ENCODE data around the gene SEMA4D. TPM values are rescaled to one million over a fixed set of nuclear protein-coding genes. Genes with fewer than 3 reads are reported as not detected.
A peak's percentile ranks its signal among the peaks of the same experiment; 100 is the strongest.

Gene SEMA4D
- total and polyA plus RNA-seq, 2 donors from 2014 or later, result 18.9 to 147 TPM

DNA sequence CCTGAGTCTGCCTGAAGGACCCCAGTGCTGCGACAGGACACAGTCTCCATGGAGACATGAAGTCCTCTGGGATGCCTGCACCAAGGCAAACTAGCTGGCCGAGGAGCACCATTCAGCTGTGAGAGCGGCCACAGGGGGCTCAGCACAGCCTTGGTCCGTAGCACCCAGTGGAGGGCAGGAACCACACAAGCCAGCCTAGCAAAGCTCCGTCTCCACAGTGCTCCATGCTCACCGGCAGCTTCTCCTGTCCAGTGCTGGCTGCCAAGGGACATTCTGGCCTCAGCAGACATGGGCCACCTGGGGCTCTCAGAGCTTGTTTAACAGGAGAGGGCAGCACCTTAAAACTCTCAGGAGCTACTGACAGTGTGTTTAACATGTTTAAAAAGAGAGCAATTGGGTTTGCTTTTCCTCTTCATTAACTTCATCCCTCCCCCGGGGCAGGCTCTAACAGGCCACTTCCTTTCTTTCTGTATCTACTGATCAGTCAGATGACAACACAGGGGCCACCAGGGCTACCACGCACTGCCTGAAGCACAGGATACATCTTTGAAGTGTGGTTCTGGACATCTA is 122.6 kb downstream of the SEMA4D start:
- Histone ChIP-seq H3K27ac (ENCODE audit: low read depth in 2 of 2, low read length in 2 of 2) (no peak overlapping the region), H3K9ac (ENCODE audit: low read length in 3 of 3) (no peak overlapping the region), H3K27me3 (ENCODE audit: control insufficient read depth, insufficient read depth, low read length) (no peaks in the 10 kb centered on the region), H3K36me3 (ENCODE audit: control insufficient read depth in 2 of 3, insufficient read depth in 3 of 3, low read length in 3 of 3) (peaks cover 0 to 20% (median 9%) of the 10 kb centered on the region in 3 donors), H3K9me3 (ENCODE audit: control insufficient read depth in 2 of 3, insufficient read depth in 1 of 3, low read length in 3 of 3) (no peaks in the 10 kb centered on the region), H3K4me1 (ENCODE audit: control insufficient read depth in 2 of 3, insufficient read depth in 2 of 3, low read depth in 1 of 3, low read length in 3 of 3) (peaks cover 0 to 4% (median under 1%) of the 10 kb centered on the region in 3 donors), H3K4me3 (ENCODE audit: low read length in 3 of 3) (no peak overlapping the region)
- DNase-seq (peak in 4 of 5 donors; percentile 51 to 83 (median 70)), FAIRE-seq (no peak)
- intact Hi-C loops (cut with DNase I), result no loop called here
- TF ChIP-seq, protein P1, sequence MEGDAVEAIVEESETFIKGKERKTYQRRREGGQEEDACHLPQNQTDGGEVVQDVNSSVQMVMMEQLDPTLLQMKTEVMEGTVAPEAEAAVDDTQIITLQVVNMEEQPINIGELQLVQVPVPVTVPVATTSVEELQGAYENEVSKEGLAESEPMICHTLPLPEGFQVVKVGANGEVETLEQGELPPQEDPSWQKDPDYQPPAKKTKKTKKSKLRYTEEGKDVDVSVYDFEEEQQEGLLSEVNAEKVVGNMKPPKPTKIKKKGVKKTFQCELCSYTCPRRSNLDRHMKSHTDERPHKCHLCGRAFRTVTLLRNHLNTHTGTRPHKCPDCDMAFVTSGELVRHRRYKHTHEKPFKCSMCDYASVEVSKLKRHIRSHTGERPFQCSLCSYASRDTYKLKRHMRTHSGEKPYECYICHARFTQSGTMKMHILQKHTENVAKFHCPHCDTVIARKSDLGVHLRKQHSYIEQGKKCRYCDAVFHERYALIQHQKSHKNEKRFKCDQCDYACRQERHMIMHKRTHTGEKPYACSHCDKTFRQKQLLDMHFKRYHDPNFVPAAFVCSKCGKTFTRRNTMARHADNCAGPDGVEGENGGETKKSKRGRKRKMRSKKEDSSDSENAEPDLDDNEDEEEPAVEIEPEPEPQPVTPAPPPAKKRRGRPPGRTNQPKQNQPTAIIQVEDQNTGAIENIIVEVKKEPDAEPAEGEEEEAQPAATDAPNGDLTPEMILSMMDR (IDR thresholded peaks at IDR 0.05; ENCODE audit: borderline replicate concordance, extremely low read depth, insufficient read depth), result no peak

DNA sequence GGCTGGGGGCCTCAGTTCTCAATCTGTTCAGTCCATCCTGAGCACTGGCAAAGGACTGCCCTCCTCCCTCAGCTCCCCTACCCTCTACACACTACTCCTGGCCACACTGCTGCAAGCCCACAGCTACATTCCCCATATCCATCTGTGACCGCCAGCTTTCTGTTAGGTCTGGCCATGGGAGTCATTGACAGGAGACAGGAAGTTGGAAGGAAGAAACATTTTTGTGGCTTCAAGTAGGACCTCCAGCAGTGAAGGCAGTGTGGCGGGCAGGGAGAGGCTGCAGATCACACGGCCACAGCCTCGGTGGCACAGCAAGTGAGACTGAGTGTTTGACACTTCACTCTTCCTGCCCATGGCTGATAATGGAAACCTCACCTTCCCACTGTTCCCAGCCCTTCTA is 123.7 kb downstream of the SEMA4D start:
- intact Hi-C loops (cut with DNase I), result no loop called here
- Histone ChIP-seq H3K9ac (ENCODE audit: low read length in 3 of 3) (no peak overlapping the region), H3K4me3 (ENCODE audit: low read length in 3 of 3) (no peak overlapping the region), H3K27me3 (ENCODE audit: control insufficient read depth, insufficient read depth, low read length) (no peaks in the 10 kb centered on the region), H3K9me3 (ENCODE audit: control insufficient read depth in 2 of 3, insufficient read depth in 1 of 3, low read length in 3 of 3) (no peaks in the 10 kb centered on the region), H3K4me1 (ENCODE audit: control insufficient read depth in 2 of 3, insufficient read depth in 2 of 3, low read depth in 1 of 3, low read length in 3 of 3) (peaks cover 0 to 4% (median 0%) of the 10 kb centered on the region in 3 donors), H3K36me3 (ENCODE audit: control insufficient read depth in 2 of 3, insufficient read depth in 3 of 3, low read length in 3 of 3) (peaks cover 0 to 14% (median 7%) of the 10 kb centered on the region in 3 donors), H3K27ac (ENCODE audit: low read depth in 2 of 2, low read length in 2 of 2) (no peak overlapping the region)
- FAIRE-seq (no peak), DNase-seq (no peak)
- TF ChIP-seq, protein P1 (IDR thresholded peaks at IDR 0.05; ENCODE audit: borderline replicate concordance, extremely low read depth, insufficient read depth), result no peak

DNA sequence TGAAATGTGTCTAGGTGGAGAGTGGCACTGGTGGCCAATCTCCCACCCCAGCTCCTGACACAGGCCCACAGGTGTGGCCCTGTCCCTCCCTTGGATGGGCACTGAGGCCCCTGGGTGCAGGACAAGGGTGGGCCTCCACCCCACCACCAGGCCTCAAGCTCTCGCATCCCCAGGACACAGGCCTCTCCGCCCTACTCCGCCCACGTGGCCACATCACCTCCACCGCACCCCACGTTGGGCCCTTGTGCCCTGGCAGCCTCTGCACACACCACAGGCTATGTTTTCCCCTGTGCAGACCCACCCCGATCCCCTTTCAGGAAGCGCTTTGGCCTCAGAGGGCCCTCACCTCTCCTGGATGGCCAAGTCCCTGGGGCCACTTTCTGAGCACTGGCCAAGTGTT is 124.9 kb downstream of the SEMA4D start:
- H3K27ac ChIP-seq (ENCODE audit: low read depth in 2 of 2, low read length in 2 of 2), result no peak overlapping the region
- H3K9me3 ChIP-seq (ENCODE audit: control insufficient read depth in 2 of 3, insufficient read depth in 1 of 3, low read length in 3 of 3), result no peaks in the 10 kb centered on the region
- H3K9ac ChIP-seq (ENCODE audit: low read length in 3 of 3), result no peak overlapping the region
- peaks cover 0 to 9% (median 2%) of the 10 kb centered on the region in 3 donors for H3K36me3 ChIP-seq (ENCODE audit: control insufficient read depth in 2 of 3, insufficient read depth in 3 of 3, low read length in 3 of 3)
- intact Hi-C loops (cut with DNase I), result no loop called here
- H3K4me1 ChIP-seq (ENCODE audit: control insufficient read depth in 2 of 3, insufficient read depth in 2 of 3, low read depth in 1 of 3, low read length in 3 of 3), result peaks cover 0 to 4% (median 0%) of the 10 kb centered on the region in 3 donors
- H3K4me3 ChIP-seq (ENCODE audit: low read length in 3 of 3), result no peak overlapping the region
- FAIRE-seq, result no peak
- TF ChIP-seq, protein P1 (IDR thresholded peaks at IDR 0.05; ENCODE audit: borderline replicate concordance, extremely low read depth, insufficient read depth), result no peak
- H3K27me3 ChIP-seq (ENCODE audit: control insufficient read depth, insufficient read depth, low read length), result no peaks in the 10 kb centered on the region
- no peak for DNase-seq

Measured in kidney (tissue), 14 donors.